NCI-H1092 treated with DMSO at 0.1 percent for 48 hours (cell line): ENCODE results near the gene DPH1.
"Not testable (repeated sequence)": the region's sequence is repeated elsewhere in the genome, so short reads cannot be mapped to it uniquely, and the experiment has no call there.

Experiments used
- DNase-seq: peaks from one replicate; lab custom pipeline; 2025; lab: John Stamatoyannopoulos, UW

DPH1 gene

GRCh38 chr17:2029911-2030778 is at the start of gene DPH1:
Gene DPH1 (plus strand): TSS chr17:2030153. CDS start chr17:2030170, 17 bp downstream.
- DNase-seq, result peak; percentile 59

GRCh38 chr17:1980665-1981250 is 49.2 kb upstream of the DPH1 start:
- no peak for DNase-seq

DNA sequence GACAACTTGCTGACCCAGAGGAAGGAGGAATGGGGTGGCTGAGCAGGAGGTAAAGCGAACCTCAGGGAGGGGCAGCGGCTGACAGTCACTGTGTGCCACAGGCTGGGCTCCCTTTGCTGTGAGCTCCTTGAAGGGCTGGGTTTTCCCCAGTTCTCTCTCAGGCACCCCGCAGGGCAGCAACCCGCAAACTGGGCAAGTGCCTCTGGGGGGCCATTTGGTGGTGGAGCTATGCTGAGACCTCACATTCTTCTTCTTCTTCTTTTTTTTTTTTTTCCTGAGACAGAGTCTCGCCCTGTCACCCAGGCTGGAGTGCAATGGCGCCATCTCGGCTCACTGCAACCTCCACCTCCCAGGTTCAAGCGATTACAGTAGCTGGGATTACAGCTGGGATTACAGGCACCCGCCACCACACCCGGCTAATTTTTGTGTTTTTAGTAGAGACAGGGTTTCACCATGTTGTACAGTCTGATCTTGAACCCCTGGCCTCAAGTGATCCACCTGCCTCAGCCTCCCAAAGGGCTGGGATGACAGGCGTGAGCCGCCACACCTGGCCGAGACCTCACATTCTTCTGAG is 47.1 kb upstream of the DPH1 start:
- not testable (repeated sequence) for DNase-seq

DNA sequence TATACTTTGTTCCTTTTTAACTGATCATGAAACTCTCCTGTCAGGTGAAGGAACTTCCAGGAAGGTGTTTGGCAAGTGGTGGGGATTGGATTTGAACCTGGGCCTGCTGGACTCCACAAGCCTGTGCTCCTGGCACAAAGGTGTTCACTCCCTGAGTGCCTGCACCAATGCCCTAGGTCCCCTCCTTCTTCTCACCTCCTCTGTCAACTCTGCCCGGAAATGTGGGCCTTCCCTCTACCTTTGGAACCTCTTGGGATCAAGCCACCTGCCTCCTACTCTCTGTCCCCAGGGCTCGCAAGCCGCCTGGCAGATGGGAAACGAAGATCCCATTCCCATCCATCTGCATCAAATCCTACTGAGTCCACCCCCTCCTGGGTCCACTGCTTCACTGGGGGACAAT is 44.9 kb upstream of the DPH1 start:
- DNase-seq, result no peak

DNA sequence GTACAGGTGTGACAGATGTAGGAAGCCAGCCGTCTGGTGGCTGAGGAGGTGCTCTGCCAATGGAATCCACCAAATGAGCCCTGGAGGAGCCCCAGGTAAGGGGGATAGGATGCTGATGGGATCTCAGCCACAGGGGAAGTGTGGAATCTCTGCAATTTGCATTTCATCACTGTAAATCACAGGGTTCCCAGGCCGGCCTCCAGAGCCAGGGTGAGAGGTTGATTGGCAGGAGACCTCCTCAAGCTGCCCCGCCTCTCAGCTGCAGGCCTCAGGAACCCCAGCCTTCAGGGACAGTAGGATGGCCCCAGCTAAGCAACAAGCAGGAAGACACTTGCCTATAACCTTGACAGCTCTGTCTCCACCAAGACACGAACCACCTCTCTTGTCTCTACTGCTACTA is 44.3 kb upstream of the DPH1 start:
- DNase-seq, result no peak

DNA sequence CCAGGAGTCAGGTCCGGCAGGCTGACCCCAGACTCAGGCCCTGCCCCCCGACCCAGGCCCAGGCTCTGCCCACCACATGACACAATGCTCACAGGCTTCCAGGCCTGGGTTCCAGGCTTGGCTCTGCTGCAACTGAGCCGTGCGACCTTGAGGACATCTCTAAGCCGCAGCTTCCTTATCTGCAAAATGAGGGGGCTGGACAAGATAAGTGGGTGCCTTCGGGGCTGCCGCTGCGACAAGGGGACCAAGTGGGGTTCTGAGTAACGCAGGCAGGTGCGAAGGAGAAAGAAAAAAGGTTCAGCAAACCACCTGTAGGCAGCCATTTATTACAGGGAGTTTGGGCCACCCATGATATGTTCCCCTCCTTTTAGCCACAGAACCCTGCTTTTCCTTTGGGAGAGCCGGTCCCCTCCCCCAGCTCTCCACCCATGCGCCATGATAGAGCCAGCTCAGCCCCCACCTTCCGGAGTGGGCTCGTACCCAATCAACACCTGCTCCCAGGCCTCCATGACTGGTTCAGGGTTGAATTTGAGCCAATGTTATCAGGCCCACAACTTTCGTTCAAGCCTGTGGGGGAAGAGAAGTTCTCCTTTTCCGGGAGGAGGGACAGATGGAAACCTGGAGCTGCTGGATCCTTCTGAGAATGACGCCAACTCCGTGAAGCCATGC is 43.0 kb upstream of the DPH1 start:
- DNase-seq, result no peak

GRCh38 chr17:1989135-1989534 is 40.8 kb upstream of the DPH1 start:
- DNase-seq, result no peak

- DNase-seq, result no peak
These were observed 37.4 kb upstream of the DPH1 start for GRCh38 chr17:1992541-1992940.

GRCh38 chr17:1994707-1995106 is 35.2 kb upstream of the DPH1 start:
- no peak for DNase-seq

- DNase-seq, result peak; percentile 51
These were observed 34.5 kb upstream of the DPH1 start for GRCh38 chr17:1995321-1995892.

DNA sequence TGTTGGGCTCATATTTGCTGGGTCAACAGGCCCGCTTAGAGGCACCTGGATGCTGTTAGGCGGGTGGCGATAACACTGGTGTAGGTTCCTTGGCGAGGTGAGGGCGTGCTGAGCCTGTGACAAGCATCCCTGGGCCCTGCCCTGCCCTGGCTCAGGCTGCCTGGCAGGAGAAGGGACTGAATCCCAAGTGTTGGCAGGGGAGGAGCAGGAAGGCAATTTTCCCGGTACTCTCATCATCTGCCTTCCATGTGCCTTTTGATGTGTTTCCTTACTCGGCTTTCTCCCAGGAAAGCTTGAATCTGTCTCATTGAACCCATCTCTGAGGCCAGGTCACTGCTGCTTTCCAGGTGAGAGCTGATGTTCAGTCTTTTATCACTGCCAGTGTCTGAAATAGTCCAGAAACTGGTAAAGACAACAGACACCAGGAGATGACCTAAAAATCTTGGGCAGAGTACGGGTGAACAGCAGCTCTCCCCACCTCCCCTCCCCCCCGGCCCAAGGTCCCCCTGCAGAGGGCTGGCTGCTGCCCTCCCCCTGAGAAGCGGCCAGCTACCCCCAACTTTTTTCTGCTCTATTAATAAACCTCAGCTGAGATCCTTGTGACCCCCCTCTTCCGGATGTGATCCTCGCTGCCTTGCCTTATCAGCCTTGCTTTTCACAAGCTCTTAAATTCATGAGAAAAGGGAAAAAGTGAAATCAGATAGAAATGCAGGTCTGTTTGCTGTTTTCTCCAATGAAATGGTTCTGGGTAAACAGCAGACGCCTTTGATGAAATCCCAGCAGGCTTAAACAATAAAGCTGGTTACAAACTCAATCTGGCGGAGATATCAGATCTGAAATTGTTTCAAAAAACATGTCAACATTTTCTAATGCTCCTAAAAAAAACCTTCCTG is 33.8 kb upstream of the DPH1 start:
- peak; percentile 36 for DNase-seq

DNA sequence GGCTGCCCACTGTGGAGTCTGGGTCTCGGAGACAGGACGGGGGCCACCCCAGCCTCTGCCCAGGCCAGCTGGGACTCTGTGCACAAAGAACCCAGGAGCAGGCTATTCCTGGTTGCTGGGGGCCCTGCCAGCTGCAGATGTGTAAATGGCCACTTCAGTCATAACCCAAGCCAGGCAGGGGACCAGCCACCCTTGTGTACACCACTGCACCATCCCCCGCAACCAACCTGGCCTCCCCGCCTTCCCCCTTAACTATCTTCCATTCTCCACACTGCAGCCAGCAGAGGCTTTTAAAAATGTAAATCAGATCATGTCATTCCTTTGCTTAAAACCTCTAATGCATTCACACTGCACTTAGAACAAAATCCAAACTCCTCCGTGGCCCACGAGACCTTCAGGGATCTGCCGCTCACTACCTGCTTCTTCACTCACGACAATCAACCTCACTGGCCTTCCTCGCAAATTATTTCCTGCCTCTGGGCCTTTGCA is 33.1 kb upstream of the DPH1 start:
- DNase-seq, result peak; percentile 64

GRCh38 chr17:1997289-1997926 is 32.5 kb upstream of the DPH1 start:
- DNase-seq, result peak; percentile 29

- peak; percentile 35 for DNase-seq
These were observed 31.8 kb upstream of the DPH1 start for GRCh38 chr17:1997927-1998742.

GRCh38 chr17:1999557-2000251 is 30.2 kb upstream of the DPH1 start:
- DNase-seq, result peak; percentile 44

- no peak for DNase-seq
These were observed 27.1 kb upstream of the DPH1 start for GRCh38 chr17:2002767-2003329.

GRCh38 chr17:2003525-2003924 is 26.4 kb upstream of the DPH1 start:
- no peak for DNase-seq

- no peak for DNase-seq
These were observed 25.5 kb upstream of the DPH1 start for GRCh38 chr17:2004435-2004952.
